HG03457 (cell line): ENCODE measurements around the gene TFAP2C.
"Not testable (repeated sequence)": the region's sequence is repeated elsewhere in the genome, so short reads cannot be mapped to it uniquely, and the experiment has no call there.

Source experiments
- ATAC-seq: cut with Tn5 transposase; IDR thresholded peaks from one replicate; pipeline ENCODE4 v1.9.1; 2021; ENCODE audit warnings: moderate number of reproducible peaks; ENCODE audit not compliant: unreplicated experiment

Gene TFAP2C

GRCh38 chr20:56614196-56614595 is 14.9 kb upstream of the TFAP2C start:
- no peak for ATAC-seq

GRCh38 chr20:56616716-56617115 is 12.4 kb upstream of the TFAP2C start:
- no peak for ATAC-seq

- ATAC-seq, result no peak
Measured at GRCh38 chr20:56617489-56617888, 11.6 kb upstream of the TFAP2C start.

DNA sequence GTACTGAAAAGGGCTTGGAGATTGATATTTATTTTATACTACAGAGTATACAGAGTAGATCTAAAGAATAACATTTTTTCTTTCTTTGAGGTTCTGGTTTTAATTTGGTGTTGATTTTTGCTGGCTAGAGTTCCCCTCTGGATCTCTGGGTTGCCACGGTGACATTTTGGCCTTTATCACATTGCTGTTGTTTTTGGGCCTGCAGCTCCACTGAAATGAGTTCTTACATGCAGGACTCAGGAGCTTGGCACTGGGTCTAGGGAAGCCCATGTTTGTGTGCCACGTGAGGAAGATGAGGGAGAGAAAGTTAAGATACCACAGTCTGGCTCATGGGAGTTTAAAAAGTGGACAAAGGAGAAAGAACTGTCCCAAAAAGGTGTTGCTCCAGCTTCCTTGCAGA is 7.4 kb upstream of the TFAP2C start:
- no peak for ATAC-seq

GRCh38 chr20:56623930-56624329 is 5.2 kb upstream of the TFAP2C start:
- ATAC-seq, result not testable (repeated sequence)

DNA sequence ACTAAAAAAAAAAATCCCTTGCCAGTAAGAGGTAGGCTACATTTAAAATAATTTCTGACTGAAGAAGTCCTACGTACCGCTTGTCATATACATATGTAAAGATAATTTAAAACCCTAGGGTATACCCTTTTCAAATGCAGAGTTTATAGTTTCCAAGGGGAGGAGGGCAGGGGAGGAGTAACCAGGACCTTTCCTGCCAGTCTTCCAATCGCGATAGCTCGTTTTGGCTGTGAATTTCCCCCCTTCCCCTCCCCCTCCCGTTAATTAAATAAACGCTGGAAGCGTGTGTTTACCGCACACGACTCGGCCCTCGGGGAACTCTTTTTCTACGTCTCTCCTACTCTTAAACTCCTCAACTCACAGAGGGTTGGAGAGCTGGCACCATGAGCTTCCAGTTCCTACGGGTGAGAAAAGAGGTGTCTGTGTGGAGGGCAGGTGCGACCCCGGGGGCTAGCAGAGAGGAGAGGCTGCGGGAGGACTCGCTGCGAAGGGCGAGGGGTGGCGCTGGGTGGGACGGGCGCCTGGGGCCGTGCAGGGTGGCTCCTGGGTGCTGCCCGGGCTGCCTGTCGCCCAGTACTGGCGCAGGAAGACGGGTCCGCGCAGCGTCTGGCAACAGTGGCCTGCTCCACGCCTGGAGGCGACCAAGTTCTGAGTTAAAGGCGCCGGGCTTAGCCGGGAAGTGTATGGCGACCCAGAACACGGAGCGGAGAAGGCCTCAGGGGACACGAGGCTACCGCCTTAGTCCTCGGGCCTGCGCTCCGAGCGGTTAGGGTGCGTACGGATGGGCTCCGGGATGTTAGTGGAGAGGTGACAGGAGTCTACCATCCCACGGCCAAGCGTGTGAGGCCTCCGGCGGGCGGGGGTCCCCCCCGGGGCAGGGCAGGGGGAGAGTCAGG is 4.1 kb upstream of the TFAP2C start:
- ATAC-seq, result no peak

DNA sequence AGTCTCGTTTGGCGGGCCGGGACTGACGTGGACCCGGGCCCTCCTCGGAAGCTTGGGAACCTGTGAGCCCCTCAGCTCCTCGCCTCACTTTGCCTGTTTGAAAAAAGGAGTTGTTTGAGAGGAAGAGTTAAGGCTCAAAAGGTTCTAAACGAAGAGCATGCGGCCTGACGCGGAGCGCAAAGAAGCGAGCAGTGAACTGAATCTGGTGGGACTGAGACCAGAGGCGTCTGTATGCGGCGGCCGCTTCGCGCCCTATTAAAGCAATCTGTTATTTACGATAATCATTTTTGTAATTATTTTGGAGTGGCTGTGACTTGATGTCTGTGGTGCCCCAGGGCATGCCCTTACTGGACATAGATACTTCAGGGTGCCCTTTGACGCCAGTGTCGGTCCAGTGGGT is 3.3 kb upstream of the TFAP2C start:
- ATAC-seq, result no peak

GRCh38 chr20:56626367-56627121 is 2.6 kb upstream of the TFAP2C start:
- no peak for ATAC-seq

GRCh38 chr20:56627122-56628014 is 1.7 kb upstream of the TFAP2C start:
- ATAC-seq, result no peak

DNA sequence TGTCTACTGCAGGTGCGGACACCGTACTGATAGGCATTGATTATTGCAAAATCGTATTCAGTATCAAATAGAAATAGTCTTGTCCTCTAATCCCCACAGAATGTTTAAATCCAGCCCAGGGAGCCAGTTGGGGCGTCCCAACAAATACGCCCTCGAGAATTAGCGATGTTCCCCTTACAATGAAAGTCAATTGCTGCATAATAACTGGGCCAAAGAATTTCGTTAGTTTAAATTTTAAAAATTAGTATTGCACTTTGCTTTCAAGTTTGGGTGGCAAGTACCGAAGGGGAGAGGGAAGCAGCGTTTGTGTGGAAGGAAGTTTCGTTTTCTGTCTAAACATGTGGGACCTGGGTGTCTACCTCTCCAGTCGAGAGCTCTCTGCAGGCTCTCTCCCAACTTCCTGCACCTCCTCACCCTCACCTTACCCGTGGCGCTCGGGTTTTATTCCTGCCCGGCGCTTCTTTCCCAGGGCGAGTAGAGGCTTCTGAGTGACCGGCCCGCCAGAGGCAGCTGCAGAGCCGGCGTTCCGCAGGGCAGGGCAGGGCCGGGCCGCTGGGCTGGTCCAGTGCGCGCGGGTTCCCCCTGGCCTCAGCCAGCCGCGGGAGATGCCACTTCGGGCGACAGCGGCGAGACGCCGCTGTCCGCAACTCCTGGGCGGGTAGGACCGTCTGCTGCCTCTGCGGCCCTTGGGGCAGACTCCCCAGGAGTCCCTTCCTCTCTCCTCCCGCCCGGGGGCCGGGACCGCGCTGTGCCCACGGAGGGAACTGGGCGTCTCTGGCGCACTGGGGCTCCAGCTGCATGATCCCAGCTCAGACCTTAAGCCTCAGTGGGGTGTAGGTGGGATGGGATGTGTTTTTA is 862 bp upstream of the TFAP2C start:
- no peak for ATAC-seq

GRCh38 chr20:56629464-56630085 is 469 bp downstream of the TFAP2C start:
- ATAC-seq, result no peak

DNA sequence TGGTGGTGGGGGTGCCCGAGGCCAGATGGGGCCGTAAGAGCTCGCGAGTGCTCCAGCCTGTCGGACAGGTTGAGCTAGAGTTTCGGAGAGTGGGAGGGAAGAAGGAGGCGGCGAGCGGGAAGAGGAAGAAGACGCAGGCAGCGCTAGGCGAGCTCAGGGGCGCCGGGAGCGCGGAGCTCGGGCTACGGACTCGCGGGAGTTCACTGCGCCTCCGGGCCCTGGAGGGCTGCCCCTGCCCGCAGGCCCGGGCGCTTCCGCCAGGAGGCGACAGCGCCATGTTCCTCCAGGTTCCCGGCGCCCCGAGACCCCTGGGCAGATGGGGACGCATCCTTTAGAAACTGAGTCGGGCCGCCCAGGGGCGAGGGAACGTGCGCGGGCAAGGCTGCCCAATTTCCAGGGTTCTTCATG is 984 bp downstream of the TFAP2C start:
- no peak for ATAC-seq

DNA sequence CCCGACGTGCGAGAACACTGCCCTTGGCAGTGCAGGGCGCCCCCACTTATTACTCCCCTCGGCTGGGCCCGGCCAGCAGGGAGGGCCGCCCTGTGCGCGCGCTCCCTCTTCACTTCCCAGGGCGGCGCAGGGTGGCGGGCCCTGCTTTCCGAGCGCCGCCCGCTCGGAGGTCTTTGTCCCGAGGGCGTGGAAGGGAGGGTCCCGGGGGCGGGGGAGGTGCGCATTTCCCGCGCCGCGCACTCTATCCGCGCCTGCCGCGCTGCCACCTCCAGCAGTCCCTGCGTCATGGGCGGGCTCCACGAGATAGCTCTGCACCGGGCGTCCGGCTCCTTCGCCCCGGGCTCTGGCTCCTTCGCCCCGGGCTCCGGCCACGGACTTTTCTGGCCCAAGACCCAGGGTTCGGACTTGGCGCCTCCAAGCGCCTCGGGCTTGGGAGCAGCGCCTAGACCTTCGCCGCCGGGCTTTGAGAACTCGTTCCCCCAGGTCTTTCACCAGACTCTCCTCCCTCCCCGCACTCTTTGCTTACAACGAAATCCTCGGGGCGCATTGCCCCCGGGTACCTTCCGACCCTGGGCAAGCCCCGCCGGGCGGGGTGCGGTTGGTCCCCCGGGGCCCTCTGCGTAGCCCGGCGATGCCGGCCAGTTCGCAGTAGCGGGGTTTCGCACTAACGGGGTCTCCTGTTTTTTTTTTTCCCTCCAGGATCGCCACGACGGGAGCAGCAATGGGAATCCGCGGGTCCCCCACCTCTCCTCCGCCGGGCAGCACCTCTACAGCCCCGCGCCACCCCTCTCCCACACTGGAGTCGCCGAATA is 1.6 kb downstream of the TFAP2C start:
- no peak for ATAC-seq

DNA sequence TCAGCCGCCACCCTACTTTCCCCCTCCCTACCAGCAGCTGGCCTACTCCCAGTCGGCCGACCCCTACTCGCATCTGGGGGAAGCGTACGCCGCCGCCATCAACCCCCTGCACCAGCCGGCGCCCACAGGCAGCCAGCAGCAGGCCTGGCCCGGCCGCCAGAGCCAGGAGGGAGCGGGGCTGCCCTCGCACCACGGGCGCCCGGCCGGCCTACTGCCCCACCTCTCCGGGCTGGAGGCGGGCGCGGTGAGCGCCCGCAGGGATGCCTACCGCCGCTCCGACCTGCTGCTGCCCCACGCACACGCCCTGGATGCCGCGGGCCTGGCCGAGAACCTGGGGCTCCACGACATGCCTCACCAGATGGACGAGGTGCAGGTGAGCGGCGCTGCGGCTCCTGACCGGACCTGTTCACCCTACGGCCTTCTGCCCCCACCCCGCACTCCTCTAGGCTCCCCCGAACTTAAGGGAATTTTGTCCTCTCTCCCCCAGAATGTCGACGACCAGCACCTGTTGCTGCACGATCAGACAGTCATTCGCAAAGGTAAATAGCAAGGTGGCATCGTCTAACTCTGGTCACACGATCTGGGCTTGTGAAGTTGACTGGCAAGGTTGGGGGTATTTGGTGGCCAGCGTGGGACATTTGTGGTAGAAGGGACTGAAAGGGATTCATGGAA is 2.3 kb downstream of the TFAP2C start:
- ATAC-seq, result no peak

GRCh38 chr20:56631990-56632327 is 2.9 kb downstream of the TFAP2C start:
- ATAC-seq, result no peak

GRCh38 chr20:56634307-56634706 is 5.2 kb downstream of the TFAP2C start:
- ATAC-seq, result no peak

DNA sequence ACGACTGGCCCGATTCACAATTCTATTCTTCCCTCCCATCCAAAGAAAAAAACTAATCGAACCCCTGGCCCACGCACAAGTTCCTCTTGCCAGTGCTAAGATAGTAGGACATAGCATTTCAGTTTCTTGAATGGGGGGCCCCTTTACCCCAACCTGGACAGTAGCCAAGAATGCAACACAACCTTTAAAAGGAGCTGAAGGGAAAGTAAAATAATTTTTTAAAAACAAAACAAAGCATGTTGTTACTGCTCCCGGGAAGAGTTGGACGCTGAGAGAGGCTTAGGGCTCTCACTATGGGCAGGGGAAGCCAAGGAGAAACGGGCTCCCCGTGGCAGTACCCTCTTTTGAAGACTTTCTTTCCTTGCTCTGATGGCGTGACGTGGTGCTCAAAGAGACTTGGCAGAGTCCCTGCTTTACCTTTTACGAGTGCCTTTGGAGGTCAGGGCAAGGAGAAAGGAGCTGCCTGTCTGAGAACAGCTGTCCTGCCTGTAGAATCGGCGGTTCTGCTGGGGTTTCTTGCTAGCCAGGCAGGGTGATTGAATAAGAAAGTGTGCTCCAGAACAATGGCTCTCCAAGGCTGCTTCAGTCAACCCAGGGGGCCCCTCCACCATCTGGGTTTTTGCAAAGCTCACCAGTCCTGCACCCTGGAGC is 5.8 kb downstream of the TFAP2C start:
- no peak for ATAC-seq

DNA sequence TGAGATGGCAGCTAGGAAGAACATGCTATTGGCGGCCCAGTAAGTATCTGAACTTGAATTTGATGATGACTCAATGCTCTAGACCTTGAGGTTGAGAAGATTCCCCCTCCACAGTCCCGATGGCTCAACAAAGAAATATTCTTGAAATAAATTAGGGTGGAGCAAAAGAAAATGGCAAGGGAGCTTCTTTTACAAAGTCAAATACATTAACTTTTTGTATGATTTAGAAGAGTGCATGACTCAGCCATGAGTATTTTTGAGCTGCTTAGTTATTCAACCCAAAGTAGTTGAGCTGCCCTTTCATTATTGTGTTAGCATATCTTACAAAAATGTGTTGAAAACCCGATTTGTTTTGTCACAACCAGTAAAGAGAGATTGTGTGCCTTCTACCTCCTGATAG is 7.6 kb downstream of the TFAP2C start:
- ATAC-seq, result no peak
